DOHH2 (cell line): ENCODE results near the gene INTS3.

Source experiments
- H3F3A ChIP-seq: fragments of 200-600 bp; sonication (generic), shearing (Covaris generic); 2 replicates; pipeline ENCODE4 v1.6.0; 2016; ENCODE audit warnings: antibody characterized with exemption, mild to moderate bottlenecking; ENCODE audit not compliant: control insufficient read depth, insufficient read depth
- H3K27ac ChIP-seq: fragments of 200-600 bp; sonication (generic); 2 replicates; pipeline ENCODE4 v1.5.1; 2014; ENCODE audit warnings: low read depth, mild to moderate bottlenecking, low read length, moderate library complexity
- H3K27me3 ChIP-seq: fragments of 200-600 bp; sonication (generic); 2 replicates; pipeline ENCODE4 v1.6.1; 2014; ENCODE audit warnings: mild to moderate bottlenecking, low read length, mixed read lengths; ENCODE audit not compliant: control insufficient read depth
- H3K36me3 ChIP-seq: fragments of 200-600 bp; sonication (generic); 2 replicates; pipeline ENCODE4 v1.6.1; 2014; ENCODE audit warnings: mild to moderate bottlenecking, low read length, moderate library complexity, mixed read lengths; ENCODE audit not compliant: control insufficient read depth
- H3K4me1 ChIP-seq: fragments of 200-600 bp; sonication (generic); 2 replicates; pipeline ENCODE4 v1.6.1; 2014; ENCODE audit warnings: mild to moderate bottlenecking, low read length, mixed read lengths; ENCODE audit not compliant: control insufficient read depth
- H3K4me2 ChIP-seq: fragments of 200-600 bp; sonication (generic); 2 replicates; pipeline ENCODE4 v1.6.0; 2014; ENCODE audit warnings: mild to moderate bottlenecking, low read length, moderate library complexity
- H3K4me3 ChIP-seq: fragments of 200-600 bp; sonication (generic); 2 replicates; pipeline ENCODE4 v1.5.1; 2014; ENCODE audit warnings: mild to moderate bottlenecking, low read length, mixed read lengths
- H3K79me2 ChIP-seq: fragments of 200-600 bp; sonication (generic); 2 replicates; pipeline ENCODE4 v1.6.1; 2014; ENCODE audit warnings: mild to moderate bottlenecking, low read length, mixed read lengths; ENCODE audit not compliant: control insufficient read depth
- H3K9me2 ChIP-seq: fragments of 200-600 bp; sonication (generic); replicated peaks from 2 replicates; pipeline ENCODE4 v1.6.1; 2014; ENCODE audit warnings: mild to moderate bottlenecking, low read length, mixed read lengths; ENCODE audit not compliant: control insufficient read depth
- H3K9me3 ChIP-seq: fragments of 200-600 bp; sonication (generic); 2 replicates; pipeline ENCODE4 v1.6.1; 2014; ENCODE audit warnings: antibody characterized with exemption, low read length, mixed read lengths; ENCODE audit not compliant: control insufficient read depth, insufficient read depth
- H4K20me1 ChIP-seq: fragments of 200-600 bp; sonication (generic); 2 replicates; pipeline ENCODE4 v1.6.0; 2014; ENCODE audit warnings: low read depth, mild to moderate bottlenecking, antibody characterized with exemption, low read length, moderate library complexity; ENCODE audit not compliant: control insufficient read depth, insufficient read depth
- EZH2phosphoT487 ChIP-seq: fragments of 200-600 bp; sonication (generic); IDR thresholded peaks from 2 replicates; pipeline ENCODE4 v1.6.1; 2017; ENCODE audit warnings: borderline replicate concordance, mild to moderate bottlenecking, antibody characterized with exemption, low read length, moderate library complexity, mixed read lengths
- TF ChIP-seq, protein P1 (sequence below): fragments of 200-600 bp; sonication (generic); IDR thresholded peaks from one replicate; pipeline ENCODE4 v1.5.1; 2014; ENCODE audit warnings: antibody characterized with exemption, mild to moderate bottlenecking, low read depth, low read length; ENCODE audit not compliant: poor library complexity, severe bottlenecking

INTS3 gene

DNA sequence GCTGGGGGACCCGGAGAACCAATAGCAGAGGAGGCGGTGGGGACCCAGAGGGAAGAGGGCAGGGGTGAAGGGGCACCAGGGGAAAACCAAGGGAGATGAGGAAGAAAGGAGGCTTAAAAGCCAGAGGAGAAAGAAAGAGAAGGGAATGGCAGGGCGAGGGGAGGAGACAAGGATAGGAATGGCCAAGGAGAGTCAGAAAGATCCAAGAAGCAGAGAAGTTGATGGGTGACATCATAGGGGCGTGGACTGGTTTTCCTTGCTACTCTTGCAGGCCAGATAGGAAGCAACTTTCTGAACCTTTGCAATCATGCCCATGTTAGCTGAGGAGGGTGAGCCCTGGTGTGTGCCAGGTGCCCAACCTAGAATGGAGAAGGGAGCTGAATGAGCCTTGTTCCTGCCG, 44.0 kb upstream of the INTS3 start:
- peaks cover 59% of the 10 kb centered on the region for H3K27me3 ChIP-seq
- no peaks in the 10 kb centered on the region for H3K9me2 ChIP-seq
- no peaks in the 10 kb centered on the region for H3K36me3 ChIP-seq
- H3K4me2 ChIP-seq: no peak overlapping the region
- peaks cover 12% of the 10 kb centered on the region for H3K4me1 ChIP-seq
- H3F3A ChIP-seq: no peaks in the 10 kb centered on the region
- no peaks in the 10 kb centered on the region for H4K20me1 ChIP-seq
- no peak overlapping the region for H3K4me3 ChIP-seq
- H3K9me3 ChIP-seq: no peaks in the 10 kb centered on the region
- no peaks in the 10 kb centered on the region for H3K79me2 ChIP-seq
- no peak for TF ChIP-seq EZH2phosphoT487
- TF ChIP-seq, protein P1, sequence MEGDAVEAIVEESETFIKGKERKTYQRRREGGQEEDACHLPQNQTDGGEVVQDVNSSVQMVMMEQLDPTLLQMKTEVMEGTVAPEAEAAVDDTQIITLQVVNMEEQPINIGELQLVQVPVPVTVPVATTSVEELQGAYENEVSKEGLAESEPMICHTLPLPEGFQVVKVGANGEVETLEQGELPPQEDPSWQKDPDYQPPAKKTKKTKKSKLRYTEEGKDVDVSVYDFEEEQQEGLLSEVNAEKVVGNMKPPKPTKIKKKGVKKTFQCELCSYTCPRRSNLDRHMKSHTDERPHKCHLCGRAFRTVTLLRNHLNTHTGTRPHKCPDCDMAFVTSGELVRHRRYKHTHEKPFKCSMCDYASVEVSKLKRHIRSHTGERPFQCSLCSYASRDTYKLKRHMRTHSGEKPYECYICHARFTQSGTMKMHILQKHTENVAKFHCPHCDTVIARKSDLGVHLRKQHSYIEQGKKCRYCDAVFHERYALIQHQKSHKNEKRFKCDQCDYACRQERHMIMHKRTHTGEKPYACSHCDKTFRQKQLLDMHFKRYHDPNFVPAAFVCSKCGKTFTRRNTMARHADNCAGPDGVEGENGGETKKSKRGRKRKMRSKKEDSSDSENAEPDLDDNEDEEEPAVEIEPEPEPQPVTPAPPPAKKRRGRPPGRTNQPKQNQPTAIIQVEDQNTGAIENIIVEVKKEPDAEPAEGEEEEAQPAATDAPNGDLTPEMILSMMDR: no peak
- no peak overlapping the region for H3K27ac ChIP-seq

DNA sequence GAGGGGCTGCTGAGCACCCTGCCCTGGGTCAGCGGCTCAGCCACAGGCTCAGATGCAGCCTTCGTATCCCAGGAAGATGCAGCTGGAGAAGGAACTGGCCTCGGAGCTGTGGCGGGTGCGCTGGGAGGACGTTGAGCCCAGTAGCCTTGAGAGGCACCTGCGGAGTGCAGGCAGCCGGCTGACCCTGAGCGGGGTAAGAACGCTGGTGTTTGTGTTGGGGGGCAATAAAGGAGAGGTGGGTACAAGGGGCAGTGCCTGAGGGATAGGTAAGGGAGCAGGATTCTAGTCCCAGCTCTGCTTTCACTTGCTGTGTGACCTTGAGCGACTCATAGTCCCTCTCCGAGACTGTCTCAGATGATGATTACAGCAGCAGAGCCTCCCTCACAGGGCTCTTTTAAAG, 43.0 kb upstream of the INTS3 start:
- Histone ChIP-seq H3K4me1 (peaks cover 9% of the 10 kb centered on the region; the same call in 1 of the 2 replicates), H3K27me3 (peaks cover 48% of the 10 kb centered on the region), H3K79me2 (no peaks in the 10 kb centered on the region), H3K36me3 (no peaks in the 10 kb centered on the region), H3K9me2 (no peaks in the 10 kb centered on the region), H3F3A (no peaks in the 10 kb centered on the region), H4K20me1 (no peaks in the 10 kb centered on the region), H3K9me3 (no peaks in the 10 kb centered on the region), H3K4me2 (no peak overlapping the region), H3K4me3 (no peak overlapping the region), H3K27ac (no peak overlapping the region)
- TF ChIP-seq EZH2phosphoT487: no peak
- TF ChIP-seq, protein P1: no peak

DNA sequence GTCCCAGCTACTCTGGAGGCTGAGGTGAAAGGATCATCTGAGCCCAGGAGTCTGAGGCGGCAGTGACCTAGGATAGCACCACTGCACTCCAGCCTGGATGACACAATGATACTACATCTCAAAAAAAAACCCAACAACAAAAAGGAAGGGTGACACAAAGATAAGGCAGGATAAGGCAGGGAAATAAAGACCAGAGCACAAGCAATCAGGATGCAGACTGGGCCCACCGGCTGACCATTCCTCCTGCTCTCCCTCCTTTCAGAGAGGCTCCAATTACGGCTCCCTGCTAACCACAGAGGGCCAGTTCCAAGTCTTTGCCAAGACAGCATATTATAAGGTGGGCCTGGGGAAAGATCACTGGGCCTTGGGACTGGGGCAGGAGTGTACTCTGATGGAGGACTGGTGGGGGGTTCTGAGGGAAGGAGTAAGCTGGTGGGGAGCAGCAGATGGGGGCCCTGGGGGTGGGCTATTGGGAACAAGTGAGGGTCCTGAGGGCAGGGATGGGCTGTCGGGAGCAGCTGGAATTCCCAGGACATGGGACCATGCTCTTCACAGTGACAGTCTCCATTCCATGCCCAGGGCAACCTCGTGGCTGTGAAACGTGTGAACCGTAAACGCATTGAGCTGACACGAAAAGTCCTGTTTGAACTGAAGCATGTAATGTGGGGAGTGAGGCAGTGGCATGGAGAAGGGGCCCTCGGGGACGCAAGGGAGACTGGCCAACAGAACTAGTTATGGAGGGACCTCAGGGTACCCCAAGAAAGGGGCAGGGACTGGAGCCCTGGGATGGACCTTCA, 42.1 kb upstream of the INTS3 start:
- Histone ChIP-seq H3K9me3 (no peaks in the 10 kb centered on the region), H3K4me2 (no peak overlapping the region), H4K20me1 (no peaks in the 10 kb centered on the region), H3K4me3 (no peak overlapping the region), H3K79me2 (no peaks in the 10 kb centered on the region), H3K27me3 (peaks cover 40% of the 10 kb centered on the region), H3K27ac (no peak overlapping the region), H3K9me2 (no peaks in the 10 kb centered on the region), H3K4me1 (peaks cover 8% of the 10 kb centered on the region; the same call in 1 of the 2 replicates), H3K36me3 (no peaks in the 10 kb centered on the region), H3F3A (no peaks in the 10 kb centered on the region)
- no peak for TF ChIP-seq EZH2phosphoT487
- TF ChIP-seq, protein P1: no peak
